Epithelial cell of prostate (primary cell): ENCODE measurements around the gene NEAT1.
"Not testable (repeated sequence)": the region's sequence is repeated elsewhere in the genome, so short reads cannot be mapped to it uniquely, and the experiment has no call there.

ENCODE experiments used
- DNase-seq: peaks from one replicate; pipeline ENCODE4 v3.0.0-alpha.2; 2011; ENCODE audit warnings: low read depth, low spot score
- H3K27ac ChIP-seq: fragments of 450-650 bp; 2 replicates; pipeline ENCODE4 v1.5.1; 2017; ENCODE audit warnings: mild to moderate bottlenecking

Gene NEAT1

DNA sequence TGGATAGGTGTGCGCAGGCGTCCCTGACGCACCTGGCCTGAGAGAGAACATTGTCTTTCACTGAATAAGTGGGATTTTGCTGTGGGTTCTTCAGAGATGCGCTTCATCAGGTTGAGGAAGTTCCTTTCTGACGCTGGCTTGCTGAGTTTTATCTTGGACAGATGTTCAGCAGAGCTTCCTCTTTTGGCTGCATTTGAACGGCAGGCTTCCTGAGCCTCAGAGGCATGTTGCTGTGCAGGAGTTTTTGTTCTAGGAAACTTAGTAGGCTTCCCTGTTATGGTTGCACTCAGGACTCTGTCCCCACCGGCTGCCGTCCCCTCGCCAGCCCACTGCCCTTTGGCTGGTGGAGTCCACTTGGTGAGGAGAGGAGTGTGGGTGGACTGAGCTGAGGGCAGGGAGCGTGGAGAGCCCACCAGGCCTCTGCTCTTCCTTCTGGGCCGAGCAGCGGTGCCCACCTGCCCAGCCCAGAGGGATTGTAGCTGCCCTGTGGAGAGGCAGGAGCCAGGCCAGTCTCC lies 18.9 kb upstream of the NEAT1 start:
- no peak for DNase-seq
- no peak overlapping the region for H3K27ac ChIP-seq

DNA sequence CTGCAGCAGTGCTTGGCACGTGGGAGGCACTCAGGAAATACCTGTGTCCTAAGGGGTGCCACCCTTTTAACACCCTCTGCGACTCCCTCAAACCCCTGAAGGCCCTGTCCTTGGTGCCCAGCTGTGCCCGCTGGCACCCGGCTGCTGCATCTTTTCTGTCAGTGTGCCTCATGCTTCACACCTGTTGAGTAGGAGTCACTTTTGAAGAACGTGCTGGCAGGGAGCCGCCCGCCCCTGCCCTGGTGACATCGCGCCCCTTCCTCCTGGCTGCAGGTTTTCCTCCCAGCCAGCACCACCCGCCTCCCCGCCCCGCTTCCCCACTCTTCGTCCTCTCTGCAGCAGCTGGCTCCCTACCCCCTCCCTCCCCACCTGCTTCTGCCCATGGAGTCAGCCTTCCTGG lies 18.4 kb upstream of the NEAT1 start:
- DNase-seq = no peak
- no peak overlapping the region for H3K27ac ChIP-seq

DNA sequence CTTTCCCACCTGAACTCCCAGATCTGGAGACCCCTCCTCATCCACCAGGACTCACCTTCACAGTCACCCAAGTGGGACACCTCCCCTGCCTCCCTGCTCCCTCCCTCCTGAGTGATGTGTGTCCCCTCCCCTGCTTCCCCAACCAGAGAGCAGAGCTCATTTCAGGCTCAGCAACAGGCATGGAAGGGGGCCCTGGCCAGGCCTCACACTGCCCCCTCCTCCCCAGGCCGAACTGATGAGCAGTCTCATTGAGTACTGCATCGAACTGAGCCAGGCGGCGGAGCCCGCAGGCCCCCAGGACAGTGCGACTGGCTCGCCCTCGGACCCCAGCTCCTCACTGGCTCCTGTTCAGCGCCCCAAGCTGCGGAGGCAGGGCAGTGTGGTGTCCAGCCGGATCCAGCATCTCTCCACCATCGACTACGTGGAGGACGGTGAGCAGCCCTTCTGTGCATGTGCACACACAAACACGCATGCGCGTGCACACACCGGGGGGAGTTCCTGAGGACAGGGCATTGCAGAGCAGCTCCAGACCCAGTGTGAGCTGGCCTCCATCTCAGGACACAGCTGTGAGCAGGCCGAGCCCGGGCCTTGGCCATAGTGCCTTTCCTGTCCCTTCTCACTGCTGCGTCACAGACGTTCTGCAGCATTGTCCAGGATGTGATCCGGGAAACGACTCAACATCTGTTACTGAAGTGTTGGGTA lies 17.8 kb upstream of the NEAT1 start:
- H3K27ac ChIP-seq = no peak overlapping the region
- no peak for DNase-seq

DNA sequence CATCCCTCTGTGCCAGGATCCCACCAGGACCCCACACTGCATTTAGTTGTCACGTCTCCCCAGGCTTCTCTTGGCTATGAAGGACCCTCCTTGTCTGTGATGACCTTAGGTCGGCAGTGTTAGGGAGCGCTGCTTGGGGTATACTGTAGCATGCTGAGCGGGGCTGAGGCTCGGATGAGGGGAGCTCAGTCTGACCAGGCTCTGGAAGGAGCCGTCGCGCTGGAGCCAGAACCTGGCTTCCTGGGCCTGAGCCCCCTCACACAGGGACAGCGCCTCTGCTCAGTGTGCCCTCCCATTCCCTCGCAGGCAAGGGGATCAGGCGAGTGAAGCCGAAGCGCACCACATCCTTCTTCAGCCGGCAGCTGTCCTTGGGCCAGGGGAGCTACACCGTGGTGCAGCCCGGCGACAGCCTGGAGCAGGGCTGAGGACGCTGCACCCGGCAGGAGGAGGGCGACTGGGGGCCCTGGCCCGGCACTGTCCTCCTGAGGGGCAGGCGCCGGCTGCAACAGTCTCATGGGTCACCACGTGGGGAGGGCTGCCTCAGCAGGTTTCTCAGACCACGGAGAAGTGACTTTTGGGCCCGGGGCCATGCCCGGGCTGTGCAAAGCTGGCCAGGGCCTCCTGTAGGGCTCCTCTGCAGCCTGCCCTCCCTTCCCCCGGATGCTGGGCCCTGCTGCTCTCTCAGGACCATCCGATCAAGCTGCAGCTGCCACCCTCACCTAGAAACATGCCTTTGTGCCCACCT lies 11.5 kb upstream of the NEAT1 start:
- DNase-seq = no peak
- H3K27ac ChIP-seq = no peak overlapping the region

DNA sequence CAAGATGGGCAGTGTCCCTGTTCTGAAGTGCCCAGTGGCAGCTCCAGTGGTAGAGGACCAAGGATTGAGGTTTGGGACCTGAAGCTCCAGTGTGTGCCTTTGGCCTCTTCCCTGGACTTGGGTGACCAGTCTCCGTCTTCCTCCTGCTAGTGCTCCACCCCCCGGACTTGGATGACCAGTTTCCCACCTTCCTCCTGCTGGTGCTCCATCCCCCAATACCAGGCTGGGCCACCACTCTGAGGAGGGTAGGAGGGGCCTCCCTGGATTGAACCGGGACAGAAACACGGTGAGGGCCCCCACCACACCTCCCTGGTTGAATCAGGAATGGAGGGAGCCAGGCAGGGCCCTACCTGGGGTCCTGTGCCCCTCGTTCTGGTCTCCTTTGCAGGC lies 10.9 kb upstream of the NEAT1 start:
- no peak for DNase-seq
- H3K27ac ChIP-seq = no peak overlapping the region

DNA sequence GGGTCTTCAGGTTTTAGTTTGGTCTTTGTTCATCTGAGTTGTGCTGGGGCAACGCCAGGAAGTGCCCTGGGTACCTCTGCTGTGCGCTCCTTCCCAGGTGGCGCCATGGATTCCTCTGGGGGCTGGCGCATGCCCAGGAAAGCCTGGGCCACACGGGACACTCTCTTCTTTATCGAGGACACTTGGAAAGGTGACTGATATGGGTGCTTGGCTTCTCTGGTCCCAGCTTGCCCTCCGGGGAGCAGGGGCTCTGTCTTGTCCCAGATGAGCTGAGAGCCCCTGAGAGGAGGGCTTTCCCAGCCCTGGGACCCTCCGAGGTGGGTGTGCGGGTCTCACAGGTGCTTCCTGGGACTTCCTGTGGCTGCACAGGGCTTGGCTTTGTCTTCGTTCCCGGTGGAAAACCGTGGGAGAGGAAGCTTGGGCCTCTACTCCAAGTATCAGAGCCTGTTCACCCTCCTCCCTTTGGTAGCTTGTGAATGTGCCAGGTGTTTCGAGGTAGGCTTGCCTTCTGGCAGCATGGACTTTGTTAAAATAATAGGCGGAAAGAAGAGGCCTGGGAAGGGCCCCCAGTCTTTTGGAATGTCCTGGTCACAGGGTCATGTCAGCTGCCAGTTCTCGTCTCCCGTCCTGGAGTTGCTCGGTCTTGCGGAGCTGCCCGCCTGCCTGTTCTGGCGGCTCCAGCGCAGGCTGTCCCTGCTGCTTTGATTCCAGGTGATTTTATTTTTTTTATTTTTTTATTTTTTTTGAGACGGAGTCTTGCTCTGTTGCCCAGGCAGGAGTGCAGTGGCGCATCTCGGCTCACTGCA lies 10.1 kb upstream of the NEAT1 start:
- no peak overlapping the region for H3K27ac ChIP-seq
- no peak for DNase-seq

DNA sequence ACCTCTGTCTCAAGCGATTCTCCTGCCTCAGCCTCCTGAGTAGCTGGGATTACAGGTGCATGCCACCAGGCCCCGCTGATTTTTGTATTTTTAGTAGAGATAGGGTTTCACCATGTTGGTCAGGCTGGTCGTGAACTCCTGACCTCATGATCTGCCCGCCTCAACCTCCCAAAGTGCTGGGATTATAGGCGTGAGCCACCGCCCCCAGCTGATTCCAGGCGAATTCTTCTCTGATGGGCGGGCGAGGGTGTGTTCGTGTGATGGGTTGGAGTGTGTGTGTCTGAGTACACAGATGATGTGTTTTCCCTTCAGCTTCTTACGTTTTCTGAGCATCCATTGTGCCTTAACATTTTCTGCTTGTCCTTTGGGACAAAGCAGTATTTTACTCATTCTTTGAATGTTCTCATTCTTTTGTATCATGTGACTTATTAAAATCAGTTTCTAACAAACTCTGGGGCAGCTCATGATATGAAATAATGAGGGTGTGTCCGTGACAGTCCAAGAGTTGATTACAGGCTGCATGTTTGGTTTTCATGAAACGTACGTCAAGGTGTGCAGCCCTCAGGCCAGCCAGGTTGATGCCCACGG lies 9.4 kb upstream of the NEAT1 start:
- DNase-seq, H3K27ac ChIP-seq: not testable (repeated sequence)

DNA sequence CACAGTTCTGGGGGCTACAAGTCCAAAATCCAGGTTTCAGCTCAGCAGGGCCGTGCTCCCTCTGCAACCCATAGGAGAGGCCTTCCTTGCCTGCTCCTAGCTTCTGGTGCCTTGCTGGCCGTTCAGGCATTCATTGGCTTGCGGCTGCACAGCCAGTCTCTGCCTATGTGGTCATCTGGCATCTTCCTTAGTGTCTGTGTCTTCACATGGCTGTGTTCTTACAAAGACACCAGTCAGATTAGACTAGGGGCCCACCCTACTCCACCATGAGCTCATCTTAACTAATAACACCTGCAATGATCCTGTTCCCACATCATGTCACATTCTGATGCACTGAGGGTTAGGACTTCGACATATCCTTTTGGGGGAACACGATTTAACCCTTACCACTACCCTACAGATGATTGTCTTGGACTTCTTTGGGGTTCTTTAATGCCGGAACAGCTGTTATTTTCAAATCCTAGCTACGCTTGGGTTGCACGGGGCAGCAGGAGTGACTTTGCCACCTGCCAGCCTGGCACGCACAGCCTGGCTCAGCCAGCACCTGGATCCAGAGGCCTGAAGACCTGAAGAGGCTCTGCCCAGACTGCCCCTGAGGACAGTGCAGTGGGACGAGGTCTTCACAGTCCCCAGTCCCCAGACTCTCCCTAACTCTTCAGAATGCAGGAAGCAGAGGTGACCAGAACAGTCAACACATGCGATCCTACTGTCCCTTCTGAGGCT lies 7.7 kb upstream of the NEAT1 start:
- DNase-seq = no peak
- peak overlapping the region; percentile 100 for H3K27ac ChIP-seq

DNA sequence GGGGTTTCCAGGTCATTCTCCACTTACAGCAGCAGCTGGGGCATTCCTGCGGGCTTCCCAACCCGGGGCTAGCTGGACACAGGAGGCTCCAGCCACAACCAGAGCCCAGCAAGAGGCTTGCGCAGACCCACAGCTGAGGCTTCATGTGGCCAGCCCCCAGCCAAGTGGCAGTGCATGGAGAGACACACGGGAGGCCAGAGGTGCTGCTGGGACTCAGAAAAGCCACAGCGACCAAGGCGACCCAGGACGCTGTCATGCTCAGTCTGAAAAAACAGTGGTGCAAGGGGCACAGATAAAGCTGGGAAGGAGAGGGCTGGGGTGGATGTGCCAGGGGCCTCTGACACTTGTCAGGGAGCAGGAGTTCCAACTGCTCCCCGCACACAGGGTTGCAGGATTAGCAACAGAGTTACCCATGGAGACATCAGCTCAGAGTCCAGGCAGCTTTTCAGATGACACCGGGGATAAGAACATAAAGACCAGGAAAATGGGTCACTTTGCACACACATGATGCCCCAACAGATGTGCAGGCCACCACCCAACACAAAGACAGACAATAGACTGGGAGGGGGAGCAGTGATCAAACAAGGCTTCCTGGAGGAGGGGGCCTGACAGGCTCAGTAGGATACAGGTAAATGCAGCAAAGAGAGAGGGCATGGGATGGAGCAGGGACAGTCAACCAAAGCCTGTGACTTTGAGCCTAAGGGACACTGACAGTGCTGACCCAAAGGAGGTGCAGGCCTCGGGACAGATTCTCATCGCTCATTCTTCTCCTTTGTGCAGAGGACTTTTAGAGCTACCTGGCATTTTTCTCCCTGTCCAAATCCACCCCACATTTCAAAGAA lies 6.9 kb upstream of the NEAT1 start:
- peak overlapping the region; percentile 100 for H3K27ac ChIP-seq

DNA sequence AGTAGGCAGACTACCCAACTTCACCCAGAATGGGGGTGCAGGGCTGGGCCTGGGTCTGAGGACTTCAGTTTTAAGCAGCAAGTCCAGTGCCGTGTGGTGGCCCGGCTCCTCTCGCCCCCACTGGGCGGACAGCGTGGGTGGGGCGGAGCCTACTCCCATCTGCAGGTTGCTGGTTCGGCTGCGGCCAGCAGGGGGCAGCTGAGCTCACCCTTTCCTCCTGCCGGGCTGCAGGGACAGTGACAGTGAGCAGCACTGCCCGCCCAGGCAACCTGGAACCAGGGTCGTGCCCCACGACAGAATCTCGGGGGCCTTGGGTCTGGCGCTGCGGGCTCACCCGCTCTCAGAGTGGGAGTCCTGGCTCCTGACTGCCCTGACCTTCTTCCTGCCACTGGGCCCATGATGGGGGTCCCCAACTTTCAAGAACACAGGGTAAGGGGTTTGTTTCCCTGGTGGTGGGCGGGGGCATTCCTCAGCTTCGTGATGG lies 6.2 kb upstream of the NEAT1 start:
- H3K27ac ChIP-seq = peak overlapping the region; percentile 100
- DNase-seq = no peak

More for the DNA sequence above, 6.9 kb upstream of the NEAT1 start:
- no peak for DNase-seq

DNA sequence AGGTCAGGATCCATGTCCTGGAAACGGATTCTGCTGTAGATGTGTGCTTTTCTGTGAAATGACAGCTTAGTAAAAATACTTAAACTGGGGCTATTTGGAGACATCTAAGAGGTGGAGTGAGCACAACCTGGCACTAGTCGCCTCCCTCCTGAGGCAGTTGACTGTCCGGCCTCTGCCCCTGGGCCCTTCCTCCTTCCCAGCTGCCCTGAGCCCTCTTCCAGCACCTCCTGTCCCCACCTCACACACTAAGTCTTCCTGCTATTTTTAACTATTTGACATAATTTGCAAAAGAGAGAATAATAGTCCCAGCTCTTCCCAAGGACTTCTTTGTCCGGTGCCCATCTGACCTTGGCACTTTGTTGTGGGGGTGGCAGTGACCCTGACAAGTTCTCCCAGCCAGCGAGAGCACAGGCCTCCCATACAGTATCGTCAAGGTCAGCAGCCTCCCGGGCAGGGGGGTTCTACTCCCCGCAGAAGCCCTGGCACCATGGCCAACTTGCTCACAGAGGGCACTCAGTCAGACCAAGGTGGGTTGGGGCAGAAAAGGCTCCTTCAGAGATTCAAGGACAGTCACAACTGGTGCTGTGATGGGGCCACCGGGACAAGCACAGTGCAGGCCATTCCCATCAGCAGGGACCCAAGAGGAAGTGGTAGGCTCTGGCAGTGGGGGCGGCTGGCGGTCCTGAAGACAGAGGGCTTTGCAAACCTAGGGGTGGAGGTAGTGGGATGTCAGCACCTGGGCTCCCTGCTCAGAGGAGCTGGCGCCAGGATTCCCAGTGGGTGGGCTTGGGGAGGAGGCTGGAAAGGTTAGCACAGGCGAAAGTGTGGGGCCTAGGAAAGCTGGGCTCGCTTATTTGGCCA lies 5.5 kb upstream of the NEAT1 start:
- H3K27ac ChIP-seq = peak overlapping the region; percentile 100
- no peak for DNase-seq

DNA sequence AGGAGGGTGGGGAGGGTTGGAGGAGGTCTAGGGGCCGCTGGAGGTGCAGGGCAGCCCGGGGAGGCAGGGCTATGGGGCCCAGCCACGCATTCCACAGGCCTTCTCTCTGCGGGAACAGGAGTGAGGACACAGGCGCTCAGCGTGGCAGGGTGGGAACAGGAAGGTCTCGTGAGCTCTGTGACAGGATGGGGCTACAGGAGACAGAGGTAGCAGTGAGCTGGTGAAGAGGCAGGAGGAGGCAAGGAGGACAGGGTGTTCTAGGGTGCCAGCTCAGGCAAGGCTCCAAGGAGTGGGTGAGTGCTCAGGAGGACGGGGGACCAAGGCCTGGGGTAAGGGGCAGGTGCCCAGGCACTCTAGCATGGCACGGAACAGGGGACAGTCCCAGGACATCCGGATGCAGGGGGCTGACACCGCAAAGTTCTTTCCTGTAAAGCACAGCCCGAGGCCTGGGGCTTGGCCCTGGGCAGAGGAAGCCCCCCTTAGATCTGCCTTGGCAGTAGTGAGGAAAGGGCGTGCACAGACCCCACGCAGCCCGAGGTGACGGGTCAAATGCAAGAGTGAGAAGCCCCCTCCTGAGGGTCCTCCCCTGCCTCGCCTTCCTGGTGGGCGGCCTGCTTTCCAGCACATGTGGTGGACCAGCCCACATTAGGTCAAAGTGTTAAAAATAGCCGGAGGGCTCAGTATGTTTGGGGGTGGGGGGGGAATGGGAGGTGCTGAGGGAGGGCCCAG lies 4.7 kb upstream of the NEAT1 start:
- peak overlapping the region; percentile 100 for H3K27ac ChIP-seq
- no peak for DNase-seq

DNA sequence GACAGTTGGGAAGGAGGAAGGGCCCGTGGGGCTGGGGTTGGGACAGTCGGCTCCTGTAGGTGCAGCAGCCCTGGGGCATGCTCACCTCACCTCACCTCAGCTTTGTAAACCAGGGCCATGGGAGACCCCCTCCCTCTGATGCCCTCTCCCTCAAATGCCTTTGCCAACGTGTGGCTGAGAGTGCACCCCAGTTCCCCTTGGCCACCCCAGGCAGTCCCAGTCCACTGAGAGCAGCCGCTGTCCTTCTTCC lies 4.2 kb upstream of the NEAT1 start:
- peak overlapping the region; percentile 100 for H3K27ac ChIP-seq
- no peak for DNase-seq

DNA sequence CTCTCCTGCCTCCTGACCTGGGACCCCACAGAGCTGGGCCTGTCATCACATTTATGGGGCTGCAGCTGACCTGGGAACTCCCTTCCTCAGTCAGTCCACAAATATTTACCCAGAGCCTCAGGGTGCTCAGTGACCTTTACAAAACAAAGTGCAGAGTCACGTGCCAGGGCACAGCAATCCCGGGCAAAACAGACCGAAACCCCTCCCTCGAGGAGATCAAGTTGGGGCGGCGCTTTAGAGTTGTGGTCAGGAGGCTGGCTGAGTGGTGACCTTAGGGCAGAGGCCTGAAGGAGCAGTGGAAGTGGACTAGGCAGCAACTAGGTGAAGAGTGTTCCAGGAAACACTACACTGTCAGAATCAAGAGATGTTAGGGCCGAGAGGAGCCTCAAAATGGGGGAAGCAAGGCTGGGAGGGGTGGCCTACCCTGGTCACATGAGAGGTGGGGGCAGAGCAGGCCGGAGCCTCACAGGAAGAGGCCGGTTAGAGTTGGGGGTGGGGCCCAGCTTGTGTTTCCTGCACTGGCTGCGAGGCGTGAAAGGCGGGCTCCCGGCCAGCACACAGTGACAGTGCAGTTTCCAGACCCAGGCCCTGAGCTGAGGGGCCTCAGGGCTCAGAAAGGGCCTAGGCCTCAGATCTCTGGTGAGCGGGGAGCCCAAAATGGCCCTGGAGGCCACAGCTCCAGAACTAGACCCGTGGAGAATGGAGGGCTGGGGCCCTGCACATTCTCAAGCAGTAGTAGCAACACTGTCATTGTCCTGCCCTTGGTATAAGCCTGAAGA lies 3.7 kb upstream of the NEAT1 start:
- H3K27ac ChIP-seq = peak overlapping the region; percentile 100
- peak; percentile 82 for DNase-seq

DNA sequence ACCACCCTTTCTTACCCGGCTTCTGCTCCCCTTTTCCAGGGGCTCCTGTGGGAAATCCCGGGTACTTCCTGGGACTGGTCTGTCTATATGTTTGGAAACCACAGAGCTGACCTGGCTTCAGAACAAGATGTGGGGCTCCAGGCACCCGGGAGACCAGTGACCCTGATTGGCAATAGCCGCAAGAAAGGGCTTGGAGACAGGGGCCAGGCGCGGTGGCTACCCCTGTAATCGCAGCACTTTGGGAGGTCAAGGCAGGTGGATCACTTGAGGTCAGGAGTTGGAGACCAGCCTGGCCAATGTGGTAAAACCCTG lies 3.2 kb upstream of the NEAT1 start:
- peak overlapping the region; percentile 100 for H3K27ac ChIP-seq
- DNase-seq = no peak

DNA sequence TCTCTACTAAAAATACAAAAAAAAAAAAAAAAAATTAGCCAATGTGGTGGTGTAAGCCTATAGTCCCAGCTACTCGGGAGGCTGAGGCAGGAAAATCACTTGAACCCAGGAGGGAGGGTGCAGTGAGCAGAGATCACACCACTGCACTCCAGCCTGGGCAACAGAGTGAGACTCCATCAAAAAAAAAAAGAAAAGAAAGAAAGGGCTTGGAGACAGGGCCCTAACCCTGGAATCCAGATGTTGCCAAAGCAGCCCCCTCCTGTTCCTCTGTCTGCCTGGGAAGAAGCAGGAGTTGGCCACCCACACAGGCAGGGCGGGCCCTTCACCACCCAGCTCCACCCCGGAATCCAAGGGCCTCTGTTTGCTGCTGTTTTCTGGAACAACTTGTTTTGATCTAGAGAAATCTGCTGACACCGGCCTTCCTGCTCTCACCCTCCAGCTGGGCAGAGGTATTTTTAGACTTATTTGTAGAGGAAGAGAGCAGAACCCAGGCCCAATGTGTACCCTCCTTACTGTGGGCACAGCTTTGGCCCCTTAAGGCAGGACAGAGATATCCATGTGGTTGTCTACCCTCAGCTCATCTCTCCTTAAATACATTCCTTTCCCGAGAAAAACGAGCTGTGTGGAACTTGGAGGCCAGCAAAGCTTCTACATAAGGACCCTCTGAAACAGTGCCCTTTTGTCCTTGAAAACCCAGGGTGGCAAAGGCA lies 2.7 kb upstream of the NEAT1 start:
- peak; percentile 82 for DNase-seq
- peak overlapping the region; percentile 100 for H3K27ac ChIP-seq
